Mononuclear cell (primary cell): ENCODE measurements around the gene CAPZB. TPM values are rescaled to one million over a fixed set of nuclear protein-coding genes. Genes with fewer than 3 reads are reported as not detected.

ENCODE experiments used
- H3K27me3 ChIP-seq: 2 replicates; pipeline ENCODE4 v1.6.0; 2011; ENCODE audit warnings: low read length, control low read depth; ENCODE audit not compliant: insufficient read depth
- H3K4me1 ChIP-seq: 2 replicates; pipeline ENCODE4 v1.5.1; 2011; ENCODE audit warnings: mild to moderate bottlenecking, low read length, control low read depth; ENCODE audit not compliant: insufficient read depth
- H3K4me3 ChIP-seq: 2 replicates; pipeline ENCODE4 v1.5.1; 2011; ENCODE audit warnings: mild to moderate bottlenecking, low read length, moderate library complexity
- H3K9me3 ChIP-seq: 2 replicates; pipeline ENCODE4 v1.5.1; 2011; ENCODE audit warnings: low read depth, mild to moderate bottlenecking, control low read depth, low read length
- total RNA-seq: library from RNA; depleted of rRNA; stranded (reverse); fragments of >200 nt; gene quantifications from one replicate; pipeline ENCODE4 v1.2.3, GENCODE V29; 2012

CAPZB gene
- total RNA-seq, 1 donor, result 128 TPM

GRCh38 chr1:19289244-19289643, 196.1 kb downstream of the CAPZB start:
- Histone ChIP-seq H3K9me3 (no peaks in the 10 kb centered on the region), H3K4me1 (peaks cover 6% of the 10 kb centered on the region), H3K4me3 (no peak overlapping the region), H3K27me3 (no peaks in the 10 kb centered on the region)

Other genes starting within 250 kb of the CAPZB start
- gene EMC1, start 234.0 kb downstream of the CAPZB start, total RNA-seq, result 19.4 TPM
- 5.4 TPM for gene MRTO4, start 233.7 kb downstream of the CAPZB start, total RNA-seq
- 0.73 TPM for gene AKR7A3, start 196.8 kb downstream of the CAPZB start, total RNA-seq
- gene AKR7A2, start 173.4 kb downstream of the CAPZB start, total RNA-seq, result 17.8 TPM
- 2.5 TPM for gene SLC66A1, start 173.2 kb downstream of the CAPZB start, total RNA-seq
- gene NBL1, start 158.8 kb upstream of the CAPZB start, total RNA-seq, result 5.7 TPM
- gene HTR6, start 179.3 kb upstream of the CAPZB start, total RNA-seq, result 0.31 TPM